Measurements from ENCODE around the gene TTC7B.

Gene TTC7B

DNA sequence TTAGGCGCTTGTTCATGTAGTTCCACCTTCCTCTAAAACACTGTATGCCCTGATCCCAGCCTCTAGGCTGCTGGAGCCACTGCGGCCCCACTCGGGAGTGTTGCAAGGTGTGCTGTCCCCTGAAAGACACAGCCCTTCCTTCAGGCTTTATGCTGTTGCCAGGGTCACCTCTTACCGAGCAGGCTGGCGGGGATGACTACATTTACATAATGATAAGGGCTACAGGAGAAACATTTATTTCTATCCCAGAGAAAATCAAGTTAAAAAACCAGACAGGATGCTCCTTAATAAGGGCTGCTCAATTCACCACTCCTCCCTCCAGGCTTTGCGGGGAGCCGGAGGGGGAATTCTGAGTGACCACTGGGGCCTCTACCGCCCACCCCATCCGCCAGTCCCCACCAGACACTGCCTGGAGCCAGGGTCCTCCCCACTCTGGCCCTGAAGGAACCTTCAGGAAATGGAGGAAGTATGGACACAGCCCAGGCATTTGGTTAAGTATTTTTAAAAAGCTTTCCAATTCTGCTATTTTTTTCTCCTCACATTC, 200.6 kb downstream of the TTC7B start:
- TF ChIP-seq POLR2AphosphoS5 (IDR thresholded peaks at IDR 0.05; ENCODE audit: low read depth, low read length) (no peak), TAF1 (IDR thresholded peaks at IDR 0.05; ENCODE audit: borderline replicate concordance, insufficient read depth, low read length) (no peak)

- TF ChIP-seq POLR2AphosphoS5 (IDR thresholded peaks at IDR 0.05; ENCODE audit: low read depth, low read length), result no peak
- no peak for TF ChIP-seq SIN3A (IDR thresholded peaks at IDR 0.05; ENCODE audit: borderline replicate concordance, insufficient read depth, low read length)
- TF ChIP-seq FOXP2 (optimal IDR thresholded peaks at IDR 0.05; ENCODE audit: borderline replicate concordance, extremely low read depth, extremely low read length, insufficient read depth), result no peak
- no peak for TF ChIP-seq TAF1 (IDR thresholded peaks at IDR 0.05; ENCODE audit: borderline replicate concordance, insufficient read depth, low read length)
- no peak for TF ChIP-seq REST (IDR thresholded peaks at IDR 0.05; ENCODE audit: insufficient read depth in 1 of 2, low read depth in 2 of 2, low read length in 2 of 2)
Observed at GRCh38 chr14:90614696-90615516, 201.3 kb downstream of the TTC7B start.

GRCh38 chr14:90613997-90614396, 202.2 kb downstream of the TTC7B start:
- TF ChIP-seq REST (IDR thresholded peaks at IDR 0.05; ENCODE audit: insufficient read depth in 1 of 2, low read depth in 2 of 2, low read length in 2 of 2) (no peak), SIN3A (IDR thresholded peaks at IDR 0.05; ENCODE audit: borderline replicate concordance, insufficient read depth, low read length) (no peak), FOXP2 (optimal IDR thresholded peaks at IDR 0.05; ENCODE audit: borderline replicate concordance, extremely low read depth, extremely low read length, insufficient read depth) (no peak), POLR2AphosphoS5 (IDR thresholded peaks at IDR 0.05; ENCODE audit: low read depth, low read length) (no peak), TAF1 (IDR thresholded peaks at IDR 0.05; ENCODE audit: borderline replicate concordance, insufficient read depth, low read length) (no peak)

DNA sequence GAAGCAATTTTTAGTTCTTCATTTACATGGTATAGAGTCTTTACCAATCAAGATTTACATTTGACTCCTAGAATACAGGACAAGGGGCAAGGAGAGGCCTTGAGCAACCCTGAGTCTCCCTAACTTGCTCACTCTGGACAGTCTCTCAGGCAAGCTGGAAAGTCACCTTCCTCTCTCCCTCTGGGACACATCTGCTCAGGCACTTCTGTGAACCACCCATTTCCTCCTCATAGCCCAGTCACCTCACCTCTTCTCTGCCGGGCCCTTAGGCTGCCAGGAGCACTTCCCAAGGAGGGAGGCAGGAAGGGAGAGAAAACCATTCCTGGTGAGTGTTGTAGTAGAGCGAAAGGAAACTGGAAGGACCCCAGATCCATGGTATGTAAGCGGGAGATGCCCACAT, 202.8 kb downstream of the TTC7B start:
- TF ChIP-seq TAF1 (IDR thresholded peaks at IDR 0.05; ENCODE audit: borderline replicate concordance, insufficient read depth, low read length) (no peak), POLR2AphosphoS5 (IDR thresholded peaks at IDR 0.05; ENCODE audit: low read depth, low read length) (no peak), REST (IDR thresholded peaks at IDR 0.05; ENCODE audit: insufficient read depth in 1 of 2, low read depth in 2 of 2, low read length in 2 of 2) (no peak), SIN3A (IDR thresholded peaks at IDR 0.05; ENCODE audit: borderline replicate concordance, insufficient read depth, low read length) (no peak), FOXP2 (optimal IDR thresholded peaks at IDR 0.05; ENCODE audit: borderline replicate concordance, extremely low read depth, extremely low read length, insufficient read depth) (no peak)

GRCh38 chr14:90612801-90613200, 203.4 kb downstream of the TTC7B start:
- TF ChIP-seq FOXP2 (optimal IDR thresholded peaks at IDR 0.05; ENCODE audit: borderline replicate concordance, extremely low read depth, extremely low read length, insufficient read depth) (no peak), POLR2AphosphoS5 (IDR thresholded peaks at IDR 0.05; ENCODE audit: low read depth, low read length) (no peak), REST (IDR thresholded peaks at IDR 0.05; ENCODE audit: insufficient read depth in 1 of 2, low read depth in 2 of 2, low read length in 2 of 2) (no peak), TAF1 (IDR thresholded peaks at IDR 0.05; ENCODE audit: borderline replicate concordance, insufficient read depth, low read length) (no peak), SIN3A (IDR thresholded peaks at IDR 0.05; ENCODE audit: borderline replicate concordance, insufficient read depth, low read length) (no peak)
